Measurements from ENCODE around the gene ATP8A2.

The ATP8A2 gene

DNA sequence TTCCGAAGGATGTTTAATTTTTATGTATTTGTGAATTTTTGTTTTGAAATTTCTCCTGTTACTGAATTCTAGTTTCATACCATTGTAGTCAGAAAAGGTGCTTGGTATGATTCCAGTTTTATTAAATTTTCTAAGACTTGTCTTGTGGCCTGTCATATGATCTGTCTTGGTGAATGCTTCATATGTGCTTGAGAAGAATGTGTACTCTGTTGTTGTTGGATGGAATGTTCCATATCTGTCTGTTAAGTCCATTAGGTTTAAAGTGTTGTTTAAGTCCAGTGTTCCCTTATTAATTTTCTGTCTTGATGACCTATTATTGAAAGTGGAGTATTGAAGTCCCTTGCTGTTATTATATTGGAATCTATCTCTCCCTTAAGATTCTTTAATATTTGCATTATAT lies 273.9 kb downstream of the ATP8A2 start:
- no peak for DNase-seq

DNA sequence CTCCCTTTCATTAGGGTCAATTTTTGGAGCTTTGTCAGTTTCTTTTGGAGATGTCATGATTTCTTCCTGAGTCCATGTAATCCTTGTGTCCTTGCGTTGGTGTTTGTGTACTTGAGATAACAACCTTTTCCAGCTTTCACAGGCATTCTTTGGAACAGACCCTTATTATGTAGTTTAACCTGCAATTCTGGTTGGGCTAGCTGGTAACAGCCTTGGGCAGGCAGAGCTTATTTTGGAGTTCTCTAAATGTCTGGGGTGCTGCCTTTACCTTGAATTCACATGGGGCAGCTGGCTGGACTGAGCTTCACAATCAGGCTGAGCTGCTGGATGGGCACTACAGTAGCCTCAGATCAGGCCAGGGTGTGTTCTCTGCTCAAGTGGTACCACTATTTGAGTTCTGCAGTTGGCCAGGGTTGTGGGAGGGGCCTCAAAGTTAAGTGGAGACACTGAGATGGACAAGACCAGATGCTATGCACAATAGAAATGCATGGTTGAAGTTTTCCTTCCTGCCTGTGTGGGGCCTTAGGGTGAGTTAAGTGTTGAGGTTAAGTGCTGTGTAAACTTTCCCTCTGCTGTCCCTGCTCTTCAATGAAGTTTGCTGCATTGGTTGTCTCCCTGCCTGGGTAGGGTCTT lies 277.3 kb downstream of the ATP8A2 start:
- DNase-seq: no peak

DNA sequence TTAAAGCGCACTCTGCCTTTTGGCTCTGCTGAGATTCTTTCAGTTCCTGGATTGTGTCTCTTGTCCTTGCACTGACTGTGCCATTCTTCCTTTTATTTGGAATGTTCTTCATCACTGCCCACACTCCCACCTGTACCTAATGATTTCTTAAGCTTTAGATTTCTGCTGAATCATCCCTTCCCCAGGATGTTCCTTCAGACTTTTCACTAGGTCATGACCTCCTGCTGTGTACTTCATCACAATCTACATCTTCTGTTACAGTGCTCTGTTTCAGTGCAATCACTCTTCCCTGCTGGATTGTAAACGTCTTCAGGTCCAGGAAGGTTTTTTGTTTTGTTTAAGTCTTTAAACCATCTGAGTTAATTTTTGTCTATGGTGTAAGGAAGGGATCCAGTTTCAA lies 281.0 kb downstream of the ATP8A2 start:
- no peak for DNase-seq

DNA sequence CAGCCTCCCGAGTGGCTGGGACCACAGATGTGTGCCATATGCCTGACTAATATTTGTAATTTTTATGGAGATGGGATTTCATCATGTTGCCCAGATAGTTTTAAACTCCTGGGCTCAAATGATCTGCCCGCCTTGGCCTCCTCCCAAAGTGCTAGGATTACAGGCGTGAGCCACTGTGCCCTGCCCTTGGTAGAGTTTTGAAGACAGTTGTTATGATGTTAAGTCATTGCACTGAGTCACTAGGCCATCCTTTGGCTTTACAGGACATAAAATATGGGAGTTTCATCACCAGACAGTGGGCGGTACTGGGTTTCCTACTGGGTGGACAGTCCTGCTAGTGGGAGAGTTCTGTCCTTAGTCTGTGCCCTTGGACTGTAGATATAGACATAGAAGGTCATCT lies 282.5 kb downstream of the ATP8A2 start:
- DNase-seq: no peak

DNA sequence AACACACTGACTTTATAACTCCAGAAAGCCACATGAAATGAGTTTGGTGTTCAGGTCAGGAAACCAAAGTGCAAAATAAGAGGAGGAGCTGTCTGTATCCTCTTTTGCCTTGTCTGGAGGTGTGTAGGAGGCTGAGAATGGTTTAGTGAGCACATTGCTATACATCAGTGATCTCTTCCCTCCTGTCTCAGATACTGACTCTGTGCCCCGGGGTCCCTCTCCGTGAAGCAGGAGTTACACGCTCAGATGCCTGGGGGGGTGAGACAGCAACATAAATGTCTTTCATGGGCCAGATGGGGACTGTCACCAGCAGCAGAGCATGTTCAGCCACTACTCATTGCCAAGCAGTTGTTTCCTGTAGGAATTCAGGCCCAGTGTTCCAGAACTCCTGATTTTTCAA lies 285.4 kb downstream of the ATP8A2 start:
- DNase-seq: no peak

DNA sequence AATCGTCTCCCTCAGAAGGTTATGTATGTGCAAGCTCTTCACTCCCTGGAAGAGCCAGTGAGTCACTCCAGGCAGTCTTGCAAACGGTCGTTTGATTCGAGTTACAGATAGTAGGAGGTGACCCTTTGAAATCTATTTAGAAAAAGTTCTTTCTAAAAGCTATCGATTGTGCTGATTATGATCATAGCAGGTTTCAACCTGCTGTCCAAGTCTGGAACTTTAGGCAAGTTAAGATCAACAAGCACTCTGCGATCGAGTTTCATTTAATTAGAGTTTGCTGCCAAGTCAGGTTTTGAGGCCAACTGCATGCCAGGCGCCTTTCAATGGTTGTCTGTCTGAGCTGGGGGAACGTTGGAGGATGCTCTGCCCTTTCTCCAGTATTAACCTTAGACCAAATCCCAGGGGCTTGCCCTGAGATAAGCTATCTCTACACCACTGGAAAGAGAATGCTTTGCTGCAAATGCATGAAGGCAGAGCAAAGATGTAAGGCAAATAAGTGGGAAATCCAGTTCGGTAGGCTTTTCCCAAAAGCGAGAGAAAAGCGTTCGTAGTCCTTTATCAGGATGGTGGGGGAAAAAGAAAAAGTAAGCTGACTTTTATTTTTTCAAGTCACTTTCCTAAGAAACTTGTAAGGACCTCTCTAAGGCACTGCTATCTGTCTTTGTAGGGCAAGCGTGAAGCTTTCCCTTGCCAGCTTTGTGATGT lies 287.5 kb downstream of the ATP8A2 start:
- DNase-seq: peak; percentile 67

DNA sequence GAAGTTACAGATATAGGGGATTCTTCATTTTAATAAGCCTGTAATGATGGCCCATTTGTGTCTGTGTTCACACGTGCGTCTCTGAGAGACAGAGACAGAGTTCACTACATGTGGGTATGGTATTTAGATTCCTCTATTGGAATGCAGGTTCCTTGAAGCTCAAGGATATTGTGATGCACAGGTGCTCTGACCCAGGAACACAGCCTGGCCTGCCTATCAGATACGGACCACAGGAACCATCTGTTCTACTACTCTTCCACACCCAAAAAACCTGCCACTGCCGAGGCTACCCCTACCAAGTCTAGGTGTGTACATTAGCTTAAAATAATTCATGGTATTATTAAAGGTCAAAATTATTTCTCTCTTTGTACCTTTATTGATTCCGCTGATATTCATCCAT lies 289.2 kb downstream of the ATP8A2 start:
- no peak for DNase-seq

DNA sequence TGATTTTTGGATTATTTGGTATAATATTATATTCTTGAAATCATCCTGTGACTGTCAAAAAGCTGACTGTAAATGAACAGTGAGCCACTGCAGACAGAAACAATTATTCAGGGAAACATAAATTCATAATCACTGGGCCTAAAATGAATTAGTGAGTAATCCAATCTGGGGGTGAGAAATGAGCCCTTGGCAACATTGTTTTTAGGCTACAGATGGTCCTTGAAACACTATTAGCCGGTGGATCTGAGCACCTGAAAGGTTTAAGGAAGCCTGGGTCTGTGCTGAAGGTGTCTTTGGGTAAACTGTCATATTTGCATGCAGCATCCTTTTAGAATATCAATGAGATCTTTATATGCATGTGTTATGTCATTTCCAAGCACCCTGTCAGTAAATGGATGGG lies 290.7 kb downstream of the ATP8A2 start:
- DNase-seq: no peak

DNA sequence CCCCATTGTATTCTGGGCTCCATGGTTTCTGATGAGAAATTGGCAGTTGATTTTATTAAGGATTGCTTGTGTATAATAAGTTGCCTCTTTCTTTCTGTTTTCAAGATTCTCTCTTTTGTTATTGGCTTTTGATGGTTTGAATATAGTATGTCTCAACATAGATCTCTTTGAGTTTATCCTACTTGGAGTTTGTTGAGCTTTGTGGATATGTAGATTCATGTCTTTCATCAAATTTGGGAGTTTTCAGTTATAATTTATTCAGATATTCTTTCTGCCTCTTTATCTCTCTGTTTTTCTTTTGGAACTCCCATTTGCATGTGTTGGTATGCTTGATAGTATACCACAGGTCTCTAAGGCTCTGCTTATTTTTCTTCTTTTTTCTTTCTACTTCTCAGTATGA lies 296.6 kb downstream of the ATP8A2 start:
- no peak for DNase-seq

DNA sequence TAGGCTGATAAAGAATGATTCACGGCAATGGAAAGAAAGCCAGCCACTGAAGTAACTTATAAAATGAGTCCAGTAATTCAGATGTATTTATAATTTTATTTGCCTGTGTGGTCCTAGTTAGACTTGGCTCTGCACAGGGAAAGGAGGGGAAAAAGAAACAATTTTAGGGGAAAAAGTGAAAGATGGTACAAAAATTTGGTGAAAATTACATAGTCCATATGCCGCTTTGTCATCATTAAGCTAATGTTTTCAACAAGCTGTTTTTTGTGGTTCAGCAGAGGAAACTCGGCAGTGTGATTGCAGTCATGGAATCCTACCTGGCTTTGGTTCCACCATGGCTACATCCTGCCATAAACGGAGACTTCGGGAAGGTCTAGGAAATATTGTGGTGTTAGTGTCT lies 301.9 kb downstream of the ATP8A2 start:
- no peak for DNase-seq

DNA sequence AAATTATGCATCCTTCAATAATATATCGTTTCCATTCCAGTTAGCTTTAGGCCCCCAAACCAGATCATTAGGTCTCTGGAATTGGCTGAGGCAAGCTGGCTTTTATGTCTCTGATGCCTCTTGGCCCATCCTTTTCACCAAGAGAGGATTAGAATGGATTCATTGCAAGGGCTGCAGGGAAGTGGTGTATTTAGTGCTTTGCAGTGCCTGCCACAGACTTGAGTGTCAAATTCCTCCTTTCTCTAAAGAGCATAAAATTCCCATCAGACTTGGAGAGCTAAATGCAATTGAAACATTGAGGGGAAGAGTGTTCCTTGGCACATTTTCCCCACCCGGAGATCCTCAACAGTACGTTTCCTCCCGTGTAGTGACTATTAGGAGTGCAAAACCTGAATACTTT lies 302.6 kb downstream of the ATP8A2 start:
- no peak for DNase-seq

DNA sequence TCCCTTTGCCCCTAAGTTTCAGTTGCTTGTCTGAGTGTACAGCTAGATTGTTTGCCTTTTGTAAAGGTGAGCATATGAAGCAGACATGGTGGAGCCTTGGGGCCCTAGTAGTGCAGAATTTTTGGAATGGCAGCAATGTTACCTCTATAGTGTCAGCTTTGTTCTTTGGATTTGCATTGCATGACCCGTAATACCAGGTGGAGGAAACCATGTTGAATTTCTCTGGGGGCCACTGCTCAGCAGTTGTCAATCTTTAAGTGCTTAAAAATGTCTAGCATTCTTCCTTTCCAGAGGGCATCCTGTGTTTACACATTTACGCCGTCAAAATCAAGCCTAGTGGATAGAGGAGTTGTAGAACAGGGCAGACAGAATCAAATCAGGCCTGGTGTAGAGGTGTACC lies 303.3 kb downstream of the ATP8A2 start:
- DNase-seq: no peak

DNA sequence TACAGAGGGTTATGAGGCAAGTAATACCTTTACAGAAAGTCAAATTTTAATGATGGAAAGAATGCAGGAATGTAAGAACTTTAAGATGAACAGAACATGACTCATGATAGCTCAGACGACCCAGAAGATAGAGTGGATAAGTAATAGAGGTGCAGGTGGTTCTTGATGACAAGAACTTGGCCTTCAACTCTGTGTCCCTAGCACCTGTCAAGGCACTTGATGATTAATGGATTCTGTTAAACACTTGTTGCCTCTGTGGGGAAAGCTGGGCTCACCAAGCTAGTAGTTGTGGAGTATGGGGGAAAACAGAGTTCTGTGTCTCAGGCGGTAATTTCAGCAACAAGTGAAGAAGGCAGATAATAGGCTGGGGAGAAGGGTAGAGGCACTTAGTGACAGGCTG lies 306.2 kb downstream of the ATP8A2 start:
- DNase-seq: no peak

DNA sequence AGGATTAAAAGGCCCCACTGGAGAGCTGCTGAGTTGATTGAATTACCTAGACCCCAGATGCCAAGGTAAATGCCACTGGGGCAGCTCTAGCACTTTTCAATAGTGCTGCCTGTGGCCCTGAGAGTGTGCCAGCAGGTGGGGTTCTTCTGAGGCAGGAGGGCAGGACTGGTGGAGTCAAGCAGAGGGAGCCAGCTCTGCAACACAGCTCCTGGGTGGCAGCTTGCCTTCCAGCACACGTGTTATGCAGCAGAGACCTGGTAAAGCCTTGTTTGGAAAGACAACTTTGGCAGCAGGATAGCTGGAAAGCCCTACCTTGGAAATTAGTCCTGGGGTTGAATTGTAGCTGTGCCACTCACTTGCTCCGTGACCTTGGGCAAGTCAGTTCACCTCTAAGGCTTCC lies 306.6 kb downstream of the ATP8A2 start:
- DNase-seq: no peak

DNA sequence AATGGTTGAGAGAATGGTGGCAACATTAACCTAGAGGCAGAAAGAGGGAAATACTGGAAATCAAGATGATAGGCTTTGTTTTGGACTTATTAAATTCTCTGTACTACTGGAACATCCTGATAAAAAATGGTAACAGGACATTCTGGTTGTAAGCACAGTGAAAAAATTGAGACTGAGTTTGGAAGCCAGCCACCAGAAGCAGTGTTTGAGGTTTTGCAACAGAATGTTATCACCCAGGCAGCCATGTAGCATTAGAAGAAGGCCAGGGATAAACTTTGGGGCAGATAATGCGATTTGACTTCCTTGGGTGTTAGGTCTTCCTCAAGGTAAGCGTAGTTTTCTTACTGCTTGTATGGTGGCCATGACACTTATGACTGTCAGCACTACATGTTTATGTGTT lies 307.4 kb downstream of the ATP8A2 start:
- no peak for DNase-seq

DNA sequence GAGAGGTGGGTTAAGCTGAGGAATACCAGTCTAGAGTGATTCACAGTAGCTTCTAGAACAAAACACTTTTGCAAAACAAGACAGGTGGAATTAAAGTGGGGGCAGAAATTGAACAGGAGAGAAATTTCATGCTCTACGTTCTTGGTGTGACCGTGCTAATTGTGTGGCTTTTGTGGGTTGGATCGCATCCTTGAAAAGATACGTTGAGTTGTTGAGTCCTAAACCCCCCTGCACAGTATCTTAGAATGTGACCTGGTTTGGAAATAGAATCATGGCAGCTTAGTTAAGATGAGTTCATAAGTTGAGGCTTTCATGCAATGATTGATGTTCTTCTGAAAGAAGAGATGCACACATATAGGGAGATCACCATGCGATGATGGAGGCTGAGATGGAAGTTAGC lies 308.2 kb downstream of the ATP8A2 start:
- DNase-seq: no peak

DNA sequence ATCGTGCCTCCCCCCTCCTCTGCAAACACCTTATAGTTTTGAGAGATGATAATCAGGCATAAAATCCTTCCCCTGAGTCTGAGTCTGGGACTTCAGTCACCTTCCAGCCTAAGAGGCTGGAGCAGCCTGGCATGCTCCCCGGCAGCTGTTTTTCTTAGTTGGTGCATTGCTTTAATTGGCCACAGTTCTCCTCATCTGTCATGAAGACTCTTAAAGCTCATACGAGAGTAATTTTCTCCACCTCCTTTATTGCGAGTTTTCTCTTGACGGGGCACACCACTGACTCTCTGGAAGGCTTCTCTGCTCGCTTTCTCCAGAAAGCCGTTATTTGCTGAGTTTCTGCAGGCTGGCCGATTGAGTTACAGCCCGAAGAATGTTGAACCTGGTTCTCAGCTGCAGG lies 310.5 kb downstream of the ATP8A2 start:
- DNase-seq: no peak

DNA sequence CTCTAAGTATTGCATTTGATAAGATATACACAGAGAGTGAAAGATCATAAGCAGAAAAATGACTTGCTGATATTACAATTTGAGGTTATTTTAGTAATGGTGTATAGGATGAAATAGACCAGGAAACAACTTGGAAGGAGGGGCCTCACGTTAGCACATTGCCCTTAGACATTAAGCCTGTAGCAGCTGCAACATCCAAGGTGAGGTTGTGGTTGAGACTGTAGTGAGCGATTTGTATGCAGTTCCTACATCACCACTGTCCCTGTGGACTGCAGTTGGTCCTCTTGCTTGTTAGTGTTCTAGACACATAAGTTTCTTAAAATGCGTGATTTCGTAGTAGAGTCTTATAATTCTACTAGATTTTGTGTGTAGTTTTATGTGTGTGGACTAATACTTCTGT lies 311.3 kb downstream of the ATP8A2 start:
- no peak for DNase-seq

DNA sequence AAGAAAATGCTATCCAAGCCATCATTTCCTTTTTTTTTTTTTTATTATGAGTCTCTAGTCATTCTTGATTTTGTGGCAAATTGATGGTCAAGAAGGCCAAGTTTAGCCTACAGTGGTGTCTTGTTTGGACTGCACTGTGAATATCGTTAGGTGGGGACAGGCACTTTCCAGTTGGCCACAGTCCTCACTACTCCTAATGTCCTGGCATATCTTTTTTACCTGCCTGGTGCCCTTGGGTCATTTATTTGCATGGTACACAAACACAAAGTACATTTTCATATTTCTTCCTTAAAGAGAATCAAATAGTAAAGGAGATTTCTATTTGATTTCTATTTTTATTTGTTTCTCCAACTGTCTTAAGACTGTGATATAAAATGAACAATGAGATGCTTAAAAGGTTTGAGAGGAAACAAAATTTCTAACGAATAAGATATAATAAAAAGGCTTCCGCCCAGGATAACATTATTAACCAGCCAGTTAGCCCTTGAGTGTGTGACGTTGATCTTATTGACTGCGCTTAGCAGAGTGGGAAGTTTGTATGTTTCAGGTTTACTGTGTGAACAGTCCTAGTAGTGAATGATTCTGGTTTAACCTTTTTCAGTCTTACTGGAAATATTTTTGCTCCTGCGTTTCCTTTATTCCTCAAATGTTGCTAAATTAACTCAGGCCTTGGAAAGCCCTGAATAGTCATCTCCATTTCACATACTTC lies 312.0 kb downstream of the ATP8A2 start:
- DNase-seq: no peak

DNA sequence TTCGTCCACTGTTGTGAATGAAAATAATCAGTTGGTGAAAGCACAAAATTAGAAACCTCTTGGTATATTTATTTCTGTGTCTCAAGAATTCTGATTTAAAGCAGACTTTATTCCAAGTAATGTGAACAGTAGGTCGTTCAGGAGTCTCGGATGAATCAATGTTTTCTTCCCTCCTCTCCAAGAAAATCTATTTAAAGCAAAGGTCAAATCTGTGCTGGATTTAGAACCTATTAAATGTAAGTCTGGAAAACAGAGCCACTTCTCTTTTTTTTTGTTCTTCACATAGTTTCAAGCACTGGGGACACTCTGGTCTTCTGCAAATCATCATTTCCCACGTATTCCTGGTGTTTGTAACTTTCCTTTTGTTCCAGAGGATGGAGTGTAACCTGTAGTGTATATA lies 312.7 kb downstream of the ATP8A2 start:
- no peak for DNase-seq

DNA sequence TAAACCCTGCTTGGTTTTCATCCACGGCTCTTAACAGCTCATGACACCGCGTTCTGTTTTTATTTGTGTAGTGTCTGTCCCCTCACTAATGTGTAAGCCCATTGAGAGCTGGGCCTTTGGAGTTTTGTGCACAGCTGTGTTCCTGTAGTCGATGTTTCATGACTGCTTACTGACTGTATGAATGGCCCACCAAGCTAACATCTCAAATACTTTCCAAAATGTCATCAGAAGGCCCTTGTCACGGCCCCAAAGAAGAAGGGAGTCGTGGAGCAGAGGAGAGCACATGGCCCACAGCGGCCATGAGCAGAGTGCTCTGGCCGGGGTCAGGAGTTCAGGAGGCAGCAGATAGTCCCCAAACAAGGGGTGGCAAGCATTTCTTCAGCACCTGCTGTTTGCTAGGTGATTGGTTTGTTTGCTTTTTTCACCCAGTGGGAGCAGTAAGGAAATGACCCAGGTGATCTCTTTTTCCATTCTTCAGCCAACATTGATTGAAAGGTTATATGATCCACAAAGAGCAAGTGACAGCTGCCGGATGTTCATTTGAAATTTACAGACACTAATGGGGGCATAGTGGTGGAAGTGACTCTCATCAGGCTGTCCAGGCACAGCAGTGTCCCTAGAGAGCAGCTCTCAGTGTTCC lies 315.2 kb downstream of the ATP8A2 start:
- peak; percentile 80 for DNase-seq

DNA sequence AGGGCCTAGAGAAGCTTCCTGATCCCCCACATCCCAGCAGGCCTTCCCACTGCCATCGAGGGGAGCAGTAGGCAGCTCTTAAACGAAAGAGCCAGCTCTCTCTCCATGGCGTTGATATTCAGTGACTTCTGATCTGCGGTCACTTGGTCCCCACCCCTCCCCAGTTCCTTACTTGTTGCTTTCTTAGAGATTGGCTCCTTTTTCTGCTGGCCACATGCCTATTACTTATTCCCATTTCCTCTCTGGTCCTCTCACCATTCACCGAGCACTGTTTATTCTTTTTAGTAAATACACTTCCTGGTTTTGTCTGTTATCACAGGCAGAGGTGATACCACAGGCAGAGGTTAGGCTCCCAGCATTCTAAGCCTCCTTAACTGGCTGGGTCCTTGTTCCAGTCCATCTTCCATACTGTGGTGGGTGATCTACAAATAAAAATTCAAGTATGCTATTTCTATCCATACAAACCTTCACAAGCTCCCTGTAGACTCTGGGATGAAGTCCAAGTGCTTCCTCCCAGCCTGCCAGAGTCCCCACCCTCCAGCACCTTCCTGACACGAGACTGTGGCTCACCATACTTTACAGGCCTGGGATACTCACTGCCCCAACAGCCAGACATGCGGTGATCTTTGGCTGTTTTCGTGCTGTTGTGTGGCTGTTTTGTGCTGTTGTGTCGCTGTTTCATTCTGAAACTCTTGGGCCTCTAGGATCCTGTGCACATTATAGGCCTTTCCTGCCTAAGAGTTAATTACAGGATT lies 315.9 kb downstream of the ATP8A2 start:
- DNase-seq: peak; percentile 54

DNA sequence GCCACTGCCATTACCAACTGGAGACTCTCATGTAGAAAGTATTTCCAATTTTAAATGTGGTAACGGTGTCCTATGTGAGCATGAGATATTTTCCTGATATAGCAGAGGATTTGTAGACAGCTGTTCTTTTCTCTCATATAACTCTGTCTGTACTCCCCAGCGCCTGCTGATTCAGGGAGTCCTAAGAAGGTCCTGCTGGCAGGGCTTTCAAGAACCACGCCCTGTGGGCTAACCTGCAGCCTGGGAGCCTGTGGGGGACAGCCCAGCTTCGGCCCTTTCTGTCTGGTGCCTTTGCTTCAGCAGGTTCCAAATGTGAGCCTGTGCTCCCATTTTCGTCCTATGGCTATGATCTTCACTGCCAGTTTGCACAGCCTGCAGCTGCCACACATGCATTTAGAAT lies 316.8 kb downstream of the ATP8A2 start:
- DNase-seq: no peak
